ENCODE measurements around the gene FAM81B.

The FAM81B gene

GRCh38 chr5:95486191-95486590 lies 95.0 kb downstream of the FAM81B start:
- no peak for DNase-seq

GRCh38 chr5:95487880-95488279 lies 96.7 kb downstream of the FAM81B start:
- DNase-seq: no peak

Measured in NCI-H1048 (cell line).